Measurements from ENCODE around the gene CARS1.

CARS1 gene

GRCh38 chr11:3042496-3043314 is 14.5 kb downstream of the CARS1 start:
- Histone ChIP-seq H3K27ac (no peak overlapping the region), H3K9me3 (no peaks in the 10 kb centered on the region), H3K4me3 (ENCODE audit: low read depth in 1 of 2, low read length in 1 of 2) (no peak overlapping the region), H3K4me1 (ENCODE audit: control insufficient read depth in 1 of 2, insufficient read depth in 1 of 2, low read depth in 1 of 2, low read length in 1 of 2) (peaks cover 9 to 12% of the 10 kb centered on the region in 2 experiments), H3K27me3 (no peaks in the 10 kb centered on the region), H3K36me3 (peaks cover 96% of the 10 kb centered on the region)
- no peak for TF ChIP-seq CTCF (IDR thresholded peaks at IDR 0.05)

GRCh38 chr11:3041699-3042441 is 15.4 kb downstream of the CARS1 start:
- H3K9me3 ChIP-seq = no peaks in the 10 kb centered on the region
- H3K27me3 ChIP-seq = no peaks in the 10 kb centered on the region
- peaks cover 17 to 20% of the 10 kb centered on the region in 2 experiments for H3K4me1 ChIP-seq (ENCODE audit: control insufficient read depth in 1 of 2, insufficient read depth in 1 of 2, low read depth in 1 of 2, low read length in 1 of 2)
- no peak overlapping the region for H3K27ac ChIP-seq
- no peak overlapping the region for H3K4me3 ChIP-seq (ENCODE audit: low read depth in 1 of 2, low read length in 1 of 2)
- peaks cover 98% of the 10 kb centered on the region for H3K36me3 ChIP-seq
- no peak for TF ChIP-seq CTCF (IDR thresholded peaks at IDR 0.05)

- TF ChIP-seq CTCF (IDR thresholded peaks at IDR 0.05) = no peak
- Histone ChIP-seq H3K4me1 (ENCODE audit: control insufficient read depth in 1 of 2, insufficient read depth in 1 of 2, low read depth in 1 of 2, low read length in 1 of 2) (peaks cover 21 to 22% of the 10 kb centered on the region in 2 experiments), H3K9me3 (no peaks in the 10 kb centered on the region), H3K36me3 (peaks cover 98% of the 10 kb centered on the region), H3K4me3 (ENCODE audit: low read depth in 1 of 2, low read length in 1 of 2) (no peak overlapping the region), H3K27me3 (no peaks in the 10 kb centered on the region), H3K27ac (no peak overlapping the region)
Measured at GRCh38 chr11:3040881-3041280, 16.3 kb downstream of the CARS1 start.

- Histone ChIP-seq H3K27me3 (no peaks in the 10 kb centered on the region), H3K4me1 (ENCODE audit: control insufficient read depth in 1 of 2, insufficient read depth in 1 of 2, low read depth in 1 of 2, low read length in 1 of 2) (peaks cover 29 to 30% of the 10 kb centered on the region in 2 experiments), H3K27ac (peak overlapping the region; percentile 58), H3K9me3 (no peaks in the 10 kb centered on the region), H3K4me3 (ENCODE audit: low read depth in 1 of 2, low read length in 1 of 2) (no peak overlapping the region), H3K36me3 (peaks cover 97% of the 10 kb centered on the region)
- no peak for TF ChIP-seq CTCF (IDR thresholded peaks at IDR 0.05)
Measured at GRCh38 chr11:3037945-3038271, 19.3 kb downstream of the CARS1 start.

GRCh38 chr11:3037040-3037944 is 19.9 kb downstream of the CARS1 start:
- TF ChIP-seq CTCF (IDR thresholded peaks at IDR 0.05) = peak; percentile 20
- Histone ChIP-seq H3K27me3 (no peaks in the 10 kb centered on the region), H3K4me1 (ENCODE audit: control insufficient read depth in 1 of 2, insufficient read depth in 1 of 2, low read depth in 1 of 2, low read length in 1 of 2) (peaks cover 29 to 30% of the 10 kb centered on the region in 2 experiments), H3K27ac (peak overlapping the region; percentile 58), H3K9me3 (no peaks in the 10 kb centered on the region), H3K36me3 (peaks cover 98% of the 10 kb centered on the region), H3K4me3 (ENCODE audit: low read depth in 1 of 2, low read length in 1 of 2) (no peak overlapping the region)
